IPS-15b (cell line): Measurements from ENCODE around the gene PCGF1.

ENCODE experiments used
- H3K27me3 ChIP-seq: one replicate; pipeline ENCODE4 v1.6.1; 2013; ENCODE audit warnings: low read length; ENCODE audit not compliant: control insufficient read depth, insufficient read depth
- H3K36me3 ChIP-seq: one replicate; pipeline ENCODE4 v1.6.1; 2013; ENCODE audit warnings: low read length; ENCODE audit not compliant: control insufficient read depth, insufficient read depth
- H3K4me1 ChIP-seq: one replicate; pipeline ENCODE4 v1.6.1; 2013; ENCODE audit warnings: mild to moderate bottlenecking, low read length; ENCODE audit not compliant: control insufficient read depth, insufficient read depth
- H3K4me3 ChIP-seq: one replicate; pipeline ENCODE4 v1.5.1; 2013; ENCODE audit warnings: low read depth, low read length
- H3K9ac ChIP-seq: one replicate; pipeline ENCODE4 v1.6.1; 2013; ENCODE audit warnings: low read depth, mild to moderate bottlenecking, low read length
- H3K9me3 ChIP-seq: one replicate; pipeline ENCODE4 v1.6.1; 2013; ENCODE audit warnings: mild to moderate bottlenecking, low read length; ENCODE audit not compliant: control insufficient read depth, insufficient read depth

PCGF1 gene

GRCh38 chr2:74524955-74525716 lies 17.6 kb upstream of the PCGF1 start:
- Histone ChIP-seq H3K9ac (no peak overlapping the region), H3K27me3 (peaks cover 34% of the 10 kb centered on the region), H3K4me3 (no peak overlapping the region), H3K9me3 (no peaks in the 10 kb centered on the region), H3K36me3 (peaks cover 17% of the 10 kb centered on the region), H3K4me1 (peaks cover 3% of the 10 kb centered on the region)

DNA sequence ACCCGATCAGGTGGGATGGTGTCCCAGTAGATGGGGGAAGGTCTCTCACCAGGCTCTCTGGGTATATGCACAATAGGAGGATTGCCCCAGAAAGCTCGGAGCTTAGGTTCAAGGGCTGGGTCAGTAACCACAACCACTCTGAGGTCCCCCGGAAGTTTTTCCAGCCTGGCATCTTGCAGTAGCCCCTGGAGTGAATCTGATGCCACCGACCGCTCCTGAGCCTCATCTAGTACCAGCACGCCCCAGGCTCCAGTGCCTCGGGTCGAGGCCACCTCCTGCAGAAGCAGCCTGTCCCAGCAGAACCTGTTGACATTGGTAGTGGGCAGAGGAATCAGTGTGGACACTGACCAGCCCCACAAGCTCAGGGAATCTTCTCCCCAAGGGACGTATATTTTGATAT lies 16.5 kb upstream of the PCGF1 start:
- Histone ChIP-seq H3K4me1 (peaks cover 3% of the 10 kb centered on the region), H3K27me3 (peaks cover 45% of the 10 kb centered on the region), H3K9me3 (no peaks in the 10 kb centered on the region), H3K9ac (no peak overlapping the region), H3K36me3 (peaks cover 17% of the 10 kb centered on the region), H3K4me3 (no peak overlapping the region)

DNA sequence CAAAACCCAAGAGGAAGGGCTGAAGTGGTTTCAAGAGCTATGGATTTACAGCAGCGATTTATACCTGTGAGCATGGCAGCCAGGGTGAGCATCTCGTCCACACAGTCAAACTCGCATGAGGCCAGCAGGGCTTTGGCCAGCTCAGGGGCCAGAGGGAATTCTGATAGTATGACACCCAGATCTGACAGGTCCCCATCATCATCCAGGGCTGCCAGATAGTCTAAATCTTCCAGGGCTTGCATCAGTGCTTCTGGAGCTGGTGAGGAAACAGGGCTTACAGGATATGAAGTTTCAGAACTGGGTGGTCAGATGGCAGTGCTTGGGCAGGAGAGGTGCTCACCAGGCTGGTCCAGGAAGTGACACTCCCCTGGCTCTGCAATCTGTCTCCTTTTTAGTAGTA lies 15.0 kb upstream of the PCGF1 start:
- Histone ChIP-seq H3K36me3 (peaks cover 13% of the 10 kb centered on the region), H3K4me3 (no peak overlapping the region), H3K9ac (no peak overlapping the region), H3K9me3 (no peaks in the 10 kb centered on the region), H3K27me3 (peaks cover 60% of the 10 kb centered on the region), H3K4me1 (no peaks in the 10 kb centered on the region)

- peaks cover 6% of the 10 kb centered on the region for H3K9me3 ChIP-seq
- H3K4me3 ChIP-seq = peak overlapping the region; percentile 49
- H3K9ac ChIP-seq = no peak overlapping the region
- no peaks in the 10 kb centered on the region for H3K4me1 ChIP-seq
- H3K36me3 ChIP-seq = no peaks in the 10 kb centered on the region
- peaks cover 95% of the 10 kb centered on the region for H3K27me3 ChIP-seq
These were observed 9.2 kb upstream of the PCGF1 start for GRCh38 chr2:74516650-74517049.

- H3K27me3 ChIP-seq = peaks cover 98% of the 10 kb centered on the region
- H3K36me3 ChIP-seq = no peaks in the 10 kb centered on the region
- peak overlapping the region; percentile 49 for H3K4me3 ChIP-seq
- no peaks in the 10 kb centered on the region for H3K4me1 ChIP-seq
- peaks cover 6% of the 10 kb centered on the region for H3K9me3 ChIP-seq
- H3K9ac ChIP-seq = no peak overlapping the region
These were observed 8.6 kb upstream of the PCGF1 start for GRCh38 chr2:74515981-74516633.

DNA sequence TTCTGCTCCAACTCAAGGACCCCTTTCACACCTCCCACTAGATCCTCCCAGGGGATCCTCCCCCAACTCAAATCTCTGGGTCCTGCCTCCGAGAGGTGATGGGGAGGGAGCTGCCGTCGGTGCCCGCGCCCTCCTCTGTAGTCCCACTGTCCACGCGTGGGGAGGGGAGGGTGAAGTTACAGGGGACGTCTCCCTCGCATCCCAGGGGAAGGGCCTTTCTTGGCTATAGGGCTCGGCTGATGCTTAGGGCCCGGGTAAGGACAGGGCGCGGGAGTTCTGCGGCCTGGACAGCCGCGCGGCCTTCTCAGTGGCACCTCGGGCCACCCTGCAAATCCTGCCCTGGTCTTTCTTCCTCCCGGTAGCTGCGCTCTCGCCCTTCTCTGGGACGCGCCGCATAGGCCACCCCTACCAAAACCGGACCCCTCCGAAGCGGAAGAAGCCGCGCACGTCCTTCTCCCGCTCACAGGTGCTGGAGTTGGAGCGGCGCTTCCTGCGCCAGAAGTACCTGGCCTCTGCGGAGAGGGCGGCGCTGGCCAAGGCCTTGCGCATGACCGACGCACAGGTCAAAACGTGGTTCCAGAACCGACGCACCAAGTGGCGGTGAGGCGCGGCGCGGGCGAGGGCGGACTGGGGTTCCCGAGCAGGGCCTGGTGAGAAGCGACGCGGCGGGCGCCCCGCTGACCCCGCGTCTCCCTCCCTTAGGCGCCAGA lies 7.9 kb upstream of the PCGF1 start:
- Histone ChIP-seq H3K36me3 (no peaks in the 10 kb centered on the region), H3K9ac (no peak overlapping the region), H3K9me3 (peaks cover 6% of the 10 kb centered on the region), H3K27me3 (peaks cover 99% of the 10 kb centered on the region), H3K4me3 (peak overlapping the region; percentile 49), H3K4me1 (no peaks in the 10 kb centered on the region)

DNA sequence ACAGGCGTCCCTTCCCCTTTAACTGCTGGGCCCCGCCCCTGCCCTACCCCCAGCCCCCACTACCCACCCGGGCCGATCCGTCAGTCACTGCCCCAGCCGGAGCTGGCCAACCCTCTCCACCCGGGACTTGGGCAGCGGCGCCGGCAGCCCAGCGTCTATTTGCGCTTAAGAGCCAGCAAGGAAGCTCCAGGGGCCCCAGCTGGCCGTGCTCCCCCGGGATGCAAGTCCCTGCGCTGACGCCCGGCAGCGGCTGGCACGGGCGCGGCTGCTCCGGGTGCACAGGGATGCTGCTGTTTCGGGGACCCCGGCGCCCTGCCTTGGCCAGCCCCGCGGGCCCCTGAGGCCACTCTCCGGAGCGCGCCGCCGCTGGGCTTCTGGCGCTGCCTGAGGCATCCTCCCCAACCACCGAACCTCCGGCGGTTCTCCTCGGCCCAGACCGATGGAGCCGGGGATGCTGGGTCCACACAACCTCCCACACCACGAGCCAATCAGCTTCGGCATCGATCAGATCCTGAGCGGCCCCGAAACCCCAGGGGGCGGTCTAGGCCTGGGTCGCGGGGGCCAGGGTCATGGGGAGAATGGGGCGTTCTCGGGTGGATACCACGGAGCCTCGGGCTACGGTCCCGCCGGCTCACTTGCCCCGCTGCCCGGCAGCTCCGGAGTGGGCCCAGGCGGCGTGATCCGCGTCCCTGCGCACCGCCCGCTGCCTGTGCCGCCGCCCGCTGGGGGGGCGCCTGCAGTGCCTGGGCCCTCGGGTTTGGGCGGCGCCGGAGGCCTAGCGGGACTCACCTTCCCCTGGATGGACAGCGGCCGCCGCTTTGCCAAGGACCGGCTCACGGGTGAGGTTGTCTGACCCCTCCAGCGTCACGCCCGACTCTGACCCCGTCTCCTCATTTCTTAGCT lies 7.1 kb upstream of the PCGF1 start, which contains the start of gene TLX2:
TLX2 (plus strand) TSS at position 83 of the 903 bp plus-strand sequence; CDS start at position 440, 357 bp downstream.
- peak within 1 kb of the TSS; percentile 52 for H3K4me3 ChIP-seq
- H3K27me3 ChIP-seq = peaks cover 99% of the 10 kb centered on the region
- H3K4me1 ChIP-seq = no peaks in the 10 kb centered on the region
- H3K9me3 ChIP-seq = peaks cover 6% of the 10 kb centered on the region
- no peak within 1 kb of the TSS for H3K9ac ChIP-seq
- no peaks in the 10 kb centered on the region for H3K36me3 ChIP-seq

- H3K9ac ChIP-seq = no peak overlapping the region
These were observed 6.3 kb upstream of the PCGF1 start for GRCh38 chr2:74513605-74514367.

GRCh38 chr2:74512744-74513604 lies 5.5 kb upstream of the PCGF1 start:
- Histone ChIP-seq H3K36me3 (no peaks in the 10 kb centered on the region), H3K9ac (no peak overlapping the region), H3K9me3 (peaks cover 6% of the 10 kb centered on the region), H3K4me3 (peak overlapping the region; percentile 52), H3K27me3 (peaks cover 98% of the 10 kb centered on the region), H3K4me1 (no peaks in the 10 kb centered on the region)

More at GRCh38 chr2:74513605-74514367, 6.3 kb upstream of the PCGF1 start:
- H3K4me1 ChIP-seq = no peaks in the 10 kb centered on the region
- peaks cover 6% of the 10 kb centered on the region for H3K9me3 ChIP-seq
- H3K4me3 ChIP-seq = peak overlapping the region; percentile 52
- H3K27me3 ChIP-seq = peaks cover 99% of the 10 kb centered on the region
- H3K36me3 ChIP-seq = no peaks in the 10 kb centered on the region
